ENCODE results near the gene NPW.

The NPW gene

GRCh38 chr16:1976951-1977874 lies 42.4 kb upstream of the NPW start:
- Histone ChIP-seq H3K27ac (no peak overlapping the region), H3K9me3 (ENCODE audit: low read depth, low read length) (no peaks in the 10 kb centered on the region), H3K4me3 (no peak overlapping the region), H3K36me3 (ENCODE audit: insufficient read depth, low read length) (peaks cover 37% of the 10 kb centered on the region; the same call in 1 of the 2 replicates), H3K9ac (ENCODE audit: insufficient read length) (no peak overlapping the region)
- no peak for DNase-seq (ENCODE audit: low read depth, low spot score)
- TF ChIP-seq FOXP2 (optimal IDR thresholded peaks at IDR 0.05; ENCODE audit: control extremely low read depth, extremely low read length, insufficient read depth) (no peak), POLR2AphosphoS5 (IDR thresholded peaks at IDR 0.05; ENCODE audit: borderline replicate concordance, low read depth, low read length) (no peak), EZH2 (IDR thresholded peaks at IDR 0.05) (no peak)

- H3K9me3 ChIP-seq (ENCODE audit: low read depth, low read length), result no peaks in the 10 kb centered on the region
- H3K36me3 ChIP-seq (ENCODE audit: insufficient read depth, low read length), result peaks cover 37% of the 10 kb centered on the region; the same call in 1 of the 2 replicates
- H3K4me3 ChIP-seq, result no peak overlapping the region
- no peak for DNase-seq (ENCODE audit: low read depth, low spot score)
- H3K9ac ChIP-seq (ENCODE audit: insufficient read length), result no peak overlapping the region
- no peak overlapping the region for H3K27ac ChIP-seq
- TF ChIP-seq FOXP2 (optimal IDR thresholded peaks at IDR 0.05; ENCODE audit: control extremely low read depth, extremely low read length, insufficient read depth) (no peak), EZH2 (IDR thresholded peaks at IDR 0.05) (no peak), POLR2AphosphoS5 (IDR thresholded peaks at IDR 0.05; ENCODE audit: borderline replicate concordance, low read depth, low read length) (no peak)
These were observed 41.7 kb upstream of the NPW start for GRCh38 chr16:1977875-1978268.

GRCh38 chr16:1978476-1979120 lies 41.0 kb upstream of the NPW start:
- Histone ChIP-seq H3K36me3 (ENCODE audit: insufficient read depth, low read length) (peaks cover 37% of the 10 kb centered on the region; the same call in 1 of the 2 replicates), H3K9ac (ENCODE audit: insufficient read length) (no peak overlapping the region), H3K4me3 (no peak overlapping the region), H3K27ac (no peak overlapping the region), H3K9me3 (ENCODE audit: low read depth, low read length) (no peaks in the 10 kb centered on the region)
- no peak for DNase-seq (ENCODE audit: low read depth, low spot score)
- TF ChIP-seq FOXP2 (optimal IDR thresholded peaks at IDR 0.05; ENCODE audit: control extremely low read depth, extremely low read length, insufficient read depth), result no peak
- TF ChIP-seq EZH2 (IDR thresholded peaks at IDR 0.05), result no peak
- no peak for TF ChIP-seq POLR2AphosphoS5 (IDR thresholded peaks at IDR 0.05; ENCODE audit: borderline replicate concordance, low read depth, low read length)

- Histone ChIP-seq H3K27ac (no peak overlapping the region), H3K4me3 (no peak overlapping the region), H3K36me3 (ENCODE audit: insufficient read depth, low read length) (peaks cover 34% of the 10 kb centered on the region; the same call in 1 of the 2 replicates), H3K9me3 (ENCODE audit: low read depth, low read length) (no peaks in the 10 kb centered on the region), H3K9ac (ENCODE audit: insufficient read length) (no peak overlapping the region)
- DNase-seq (ENCODE audit: low read depth, low spot score), result no peak
- no peak for TF ChIP-seq EZH2 (IDR thresholded peaks at IDR 0.05)
- no peak for TF ChIP-seq FOXP2 (optimal IDR thresholded peaks at IDR 0.05; ENCODE audit: control extremely low read depth, extremely low read length, insufficient read depth)
- no peak for TF ChIP-seq POLR2AphosphoS5 (IDR thresholded peaks at IDR 0.05; ENCODE audit: borderline replicate concordance, low read depth, low read length)
These were observed 40.1 kb upstream of the NPW start for GRCh38 chr16:1979271-1980029.

GRCh38 chr16:1980030-1980769 lies 39.4 kb upstream of the NPW start:
- H3K9me3 ChIP-seq (ENCODE audit: low read depth, low read length), result no peaks in the 10 kb centered on the region
- H3K4me3 ChIP-seq, result no peak overlapping the region
- TF ChIP-seq POLR2AphosphoS5 (IDR thresholded peaks at IDR 0.05; ENCODE audit: borderline replicate concordance, low read depth, low read length) (no peak), EZH2 (IDR thresholded peaks at IDR 0.05) (no peak), FOXP2 (optimal IDR thresholded peaks at IDR 0.05; ENCODE audit: control extremely low read depth, extremely low read length, insufficient read depth) (no peak)
- peaks cover 28% of the 10 kb centered on the region; the same call in 1 of the 2 replicates for H3K36me3 ChIP-seq (ENCODE audit: insufficient read depth, low read length)
- H3K9ac ChIP-seq (ENCODE audit: insufficient read length), result no peak overlapping the region
- H3K27ac ChIP-seq, result no peak overlapping the region
- no peak for DNase-seq (ENCODE audit: low read depth, low spot score)

GRCh38 chr16:1980770-1981087 lies 38.9 kb upstream of the NPW start:
- peaks cover 22% of the 10 kb centered on the region; the same call in 1 of the 2 replicates for H3K36me3 ChIP-seq (ENCODE audit: insufficient read depth, low read length)
- no peak overlapping the region for H3K9ac ChIP-seq (ENCODE audit: insufficient read length)
- no peak overlapping the region for H3K4me3 ChIP-seq
- TF ChIP-seq FOXP2 (optimal IDR thresholded peaks at IDR 0.05; ENCODE audit: control extremely low read depth, extremely low read length, insufficient read depth), result no peak
- no peak for TF ChIP-seq POLR2AphosphoS5 (IDR thresholded peaks at IDR 0.05; ENCODE audit: borderline replicate concordance, low read depth, low read length)
- TF ChIP-seq EZH2 (IDR thresholded peaks at IDR 0.05), result no peak
- DNase-seq (ENCODE audit: low read depth, low spot score), result no peak
- H3K27ac ChIP-seq, result no peak overlapping the region
- no peaks in the 10 kb centered on the region for H3K9me3 ChIP-seq (ENCODE audit: low read depth, low read length)

- Histone ChIP-seq H3K4me3 (no peak within 1 kb of the TSS), H3K27ac (no peak within 1 kb of the TSS), H3K9ac (ENCODE audit: insufficient read length) (no peak within 1 kb of the TSS), H3K36me3 (ENCODE audit: insufficient read depth, low read length) (peaks cover 18% of the 10 kb centered on the region; the same call in 1 of the 2 replicates), H3K9me3 (ENCODE audit: low read depth, low read length) (no peaks in the 10 kb centered on the region)
- DNase-seq (ENCODE audit: low read depth, low spot score), result no peak
- TF ChIP-seq FOXP2 (optimal IDR thresholded peaks at IDR 0.05; ENCODE audit: control extremely low read depth, extremely low read length, insufficient read depth), result no peak
- TF ChIP-seq POLR2AphosphoS5 (IDR thresholded peaks at IDR 0.05; ENCODE audit: borderline replicate concordance, low read depth, low read length), result no peak
- TF ChIP-seq EZH2 (IDR thresholded peaks at IDR 0.05), result no peak
These were observed 38.2 kb upstream of the NPW start, which contains the start of gene NOXO1 for GRCh38 chr16:1981398-1981836. Gene NOXO1, minus strand, starts transcription at chr16:1981469. Its CDS starts 290 bp downstream, at chr16:1981179.
